Neural progenitor cell (in vitro differentiated cells): ENCODE data around the gene RSAD2. TPM values are rescaled to one million over a fixed set of nuclear protein-coding genes. Genes with fewer than 3 reads are reported as not detected.

Experiments
- DNase-seq: peaks from one replicate; pipeline ENCODE4 v3.0.0-alpha.2; 2016; ENCODE audit warnings: low spot score
- H2AFZ ChIP-seq: fragments of 200-600 bp; sonication (generic); replicated peaks from 2 replicates; pipeline ENCODE4 v1.6.1; 2016; ENCODE audit warnings: antibody characterized with exemption
- H3F3A ChIP-seq: fragments of 200-600 bp; sonication (generic); 2 replicates; pipeline ENCODE4 v1.6.1; 2016; ENCODE audit warnings: antibody characterized with exemption, low read depth
- H3K27ac ChIP-seq: fragments of 200-600 bp; sonication (generic); 2 replicates; pipeline ENCODE4 v1.5.1; 2016; ENCODE audit warnings: mild to moderate bottlenecking
- H3K27me3 ChIP-seq: fragments of 200-600 bp; sonication (generic); 2 replicates; pipeline ENCODE4 v1.6.1; 2016; ENCODE audit warnings: mild to moderate bottlenecking, moderate library complexity
- H3K36me3 ChIP-seq: fragments of 200-600 bp; sonication (generic); 2 replicates; pipeline ENCODE4 v1.5.1; 2016
- H3K4me1 ChIP-seq: fragments of 200-600 bp; sonication (generic); 2 replicates; pipeline ENCODE4 v1.6.1; 2016; ENCODE audit warnings: mixed run types
- H3K4me2 ChIP-seq: fragments of 200-600 bp; sonication (generic); 2 replicates; pipeline ENCODE4 v1.6.1; 2016
- H3K4me3 ChIP-seq: fragments of 200-600 bp; sonication (generic); 2 replicates; pipeline ENCODE4 v1.5.1; 2016
- H3K79me2 ChIP-seq: fragments of 200-600 bp; sonication (generic); 2 replicates; pipeline ENCODE4 v1.6.1; 2016; ENCODE audit warnings: low read depth
- H3K9ac ChIP-seq: fragments of 200-600 bp; sonication (generic); 2 replicates; pipeline ENCODE4 v1.6.1; 2016
- H3K9me3 ChIP-seq: fragments of 200-600 bp; sonication (generic); 2 replicates; pipeline ENCODE4 v1.5.1; 2016; ENCODE audit warnings: low read depth
- H4K20me1 ChIP-seq: fragments of 200-600 bp; sonication (generic); 2 replicates; pipeline ENCODE4 v1.6.1; 2016; ENCODE audit warnings: low read depth
- H3K27ac Mint-ChIP-seq: 3 replicates; pipeline ENCODE4 v1.8.0; 2021; ENCODE audit warnings: mixed read lengths
- H3K27me3 Mint-ChIP-seq: 2 replicates; pipeline ENCODE4 v1.8.0; 2022; ENCODE audit warnings: low read depth, mild to moderate bottlenecking, inconsistent platforms, moderate library complexity, mixed read lengths; ENCODE audit not compliant: insufficient read depth
- H3K36me3 Mint-ChIP-seq: 3 replicates; pipeline ENCODE4 v1.8.0; 2021; ENCODE audit warnings: mixed read lengths
- H3K4me1 Mint-ChIP-seq: 3 replicates; pipeline ENCODE4 v1.8.0; 2021; ENCODE audit warnings: mixed read lengths
- H3K4me3 Mint-ChIP-seq: 3 replicates; pipeline ENCODE4 v1.8.0; 2021; ENCODE audit warnings: mild to moderate bottlenecking, moderate library complexity, mixed read lengths
- H3K9me3 Mint-ChIP-seq: 3 replicates; pipeline ENCODE4 v1.8.0; 2020; ENCODE audit warnings: mixed read lengths
- CTCF ChIP-seq: fragments of 200-600 bp; sonication (generic); IDR thresholded peaks from 2 replicates; pipeline ENCODE4 v1.5.1; 2017; ENCODE audit warnings: antibody characterized with exemption, mild to moderate bottlenecking
- EZH2 ChIP-seq: fragments of 200-600 bp; sonication (generic); IDR thresholded peaks from 2 replicates; pipeline ENCODE4 v1.6.1; 2017; ENCODE audit warnings: antibody characterized with exemption, mild to moderate bottlenecking, moderate library complexity
- EZH2phosphoT487 ChIP-seq: fragments of 200-600 bp; sonication (generic); IDR thresholded peaks from 2 replicates; pipeline ENCODE4 v1.6.1; 2017; ENCODE audit warnings: antibody characterized with exemption
- total RNA-seq: library from RNA; depleted of rRNA; stranded (reverse); fragments of >200 nt; gene quantifications from 2 replicates; pipeline ENCODE4 v1.2.3, GENCODE V29; 2015; ENCODE audit warnings: low replicate concordance

Gene RSAD2
- total RNA-seq, 1 donor from 2014 or later: not detected

- no peak overlapping the region for H3K4me3 ChIP-seq
- no peaks in the 10 kb centered on the region for H3K36me3 ChIP-seq
- no peak overlapping the region for H2AFZ ChIP-seq
- H3F3A ChIP-seq: no peaks in the 10 kb centered on the region
- no peak overlapping the region for H3K27ac ChIP-seq
- Mint-ChIP-seq H3K36me3 (peaks cover 31% of the 10 kb centered on the region), H3K4me1 (peaks cover 49% of the 10 kb centered on the region), H3K27ac (peak overlapping the region; percentile 31), H3K27me3 (peaks cover 5% of the 10 kb centered on the region), H3K4me3 (no peak overlapping the region), H3K9me3 (peaks cover 2% of the 10 kb centered on the region)
- peaks cover 63% of the 10 kb centered on the region for H4K20me1 ChIP-seq
- peaks cover 20% of the 10 kb centered on the region for H3K27me3 ChIP-seq
- H3K9ac ChIP-seq: no peak overlapping the region
- no peak overlapping the region for H3K4me2 ChIP-seq
- no peak for DNase-seq
- H3K9me3 ChIP-seq: no peaks in the 10 kb centered on the region
- H3K4me1 ChIP-seq: peaks cover 9% of the 10 kb centered on the region
- TF ChIP-seq EZH2 (no peak), CTCF (no peak), EZH2phosphoT487 (no peak)
- peaks cover 13% of the 10 kb centered on the region for H3K79me2 ChIP-seq
Measured at GRCh38 chr2:6921321-6921922, 43.8 kb downstream of the RSAD2 start.

- Mint-ChIP-seq H3K9me3 (peaks cover 2% of the 10 kb centered on the region), H3K27ac (no peak overlapping the region), H3K4me3 (no peak overlapping the region), H3K36me3 (peaks cover 34% of the 10 kb centered on the region), H3K4me1 (peaks cover 55% of the 10 kb centered on the region), H3K27me3 (peaks cover 5% of the 10 kb centered on the region)
- H3K27me3 ChIP-seq: peaks cover 13% of the 10 kb centered on the region
- no peak overlapping the region for H3K27ac ChIP-seq
- H3K4me3 ChIP-seq: no peak overlapping the region
- H3K79me2 ChIP-seq: peaks cover 13% of the 10 kb centered on the region
- peaks cover 9% of the 10 kb centered on the region for H3K4me1 ChIP-seq
- peak; percentile 27 for DNase-seq
- peak; percentile 7 for TF ChIP-seq CTCF
- no peak for TF ChIP-seq EZH2
- H3F3A ChIP-seq: no peaks in the 10 kb centered on the region
- H3K9me3 ChIP-seq: no peaks in the 10 kb centered on the region
- H3K9ac ChIP-seq: no peak overlapping the region
- no peak overlapping the region for H3K4me2 ChIP-seq
- H3K36me3 ChIP-seq: no peaks in the 10 kb centered on the region
- H4K20me1 ChIP-seq: peaks cover 71% of the 10 kb centered on the region
- H2AFZ ChIP-seq: no peak overlapping the region
Measured at GRCh38 chr2:6922201-6922656, 44.7 kb downstream of the RSAD2 start.

- no peak for DNase-seq
- no peak for TF ChIP-seq EZH2phosphoT487
- no peak for TF ChIP-seq EZH2
- no peak for TF ChIP-seq CTCF
- no peaks in the 10 kb centered on the region for H3K9me3 ChIP-seq
- Mint-ChIP-seq H3K36me3 (peaks cover 39% of the 10 kb centered on the region), H3K27me3 (peaks cover 5% of the 10 kb centered on the region), H3K27ac (no peak overlapping the region), H3K4me3 (no peak overlapping the region), H3K9me3 (peaks cover 2% of the 10 kb centered on the region), H3K4me1 (peaks cover 57% of the 10 kb centered on the region)
- H2AFZ ChIP-seq: no peak overlapping the region
- peaks cover 9% of the 10 kb centered on the region for H3K4me1 ChIP-seq
- peaks cover 13% of the 10 kb centered on the region for H3K79me2 ChIP-seq
- no peaks in the 10 kb centered on the region for H3F3A ChIP-seq
- no peak overlapping the region for H3K27ac ChIP-seq
- peaks cover 6% of the 10 kb centered on the region for H3K27me3 ChIP-seq
- peaks cover 73% of the 10 kb centered on the region for H4K20me1 ChIP-seq
- no peaks in the 10 kb centered on the region for H3K36me3 ChIP-seq
- H3K9ac ChIP-seq: no peak overlapping the region
- no peak overlapping the region for H3K4me2 ChIP-seq
- no peak overlapping the region for H3K4me3 ChIP-seq
Measured at GRCh38 chr2:6923319-6923718, 45.7 kb downstream of the RSAD2 start.
